GM19035 (cell line): ENCODE data around the gene ZNF346.
"Not testable (repeated sequence)": the region's sequence is repeated elsewhere in the genome, so short reads cannot be mapped to it uniquely, and the experiment has no call there.

ENCODE experiments used
- ATAC-seq: cut with Tn5 transposase; IDR thresholded peaks from one replicate; pipeline ENCODE4 v1.9.1; 2021; ENCODE audit not compliant: unreplicated experiment

Gene ZNF346, protein sequence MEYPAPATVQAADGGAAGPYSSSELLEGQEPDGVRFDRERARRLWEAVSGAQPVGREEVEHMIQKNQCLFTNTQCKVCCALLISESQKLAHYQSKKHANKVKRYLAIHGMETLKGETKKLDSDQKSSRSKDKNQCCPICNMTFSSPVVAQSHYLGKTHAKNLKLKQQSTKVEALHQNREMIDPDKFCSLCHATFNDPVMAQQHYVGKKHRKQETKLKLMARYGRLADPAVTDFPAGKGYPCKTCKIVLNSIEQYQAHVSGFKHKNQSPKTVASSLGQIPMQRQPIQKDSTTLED

DNA sequence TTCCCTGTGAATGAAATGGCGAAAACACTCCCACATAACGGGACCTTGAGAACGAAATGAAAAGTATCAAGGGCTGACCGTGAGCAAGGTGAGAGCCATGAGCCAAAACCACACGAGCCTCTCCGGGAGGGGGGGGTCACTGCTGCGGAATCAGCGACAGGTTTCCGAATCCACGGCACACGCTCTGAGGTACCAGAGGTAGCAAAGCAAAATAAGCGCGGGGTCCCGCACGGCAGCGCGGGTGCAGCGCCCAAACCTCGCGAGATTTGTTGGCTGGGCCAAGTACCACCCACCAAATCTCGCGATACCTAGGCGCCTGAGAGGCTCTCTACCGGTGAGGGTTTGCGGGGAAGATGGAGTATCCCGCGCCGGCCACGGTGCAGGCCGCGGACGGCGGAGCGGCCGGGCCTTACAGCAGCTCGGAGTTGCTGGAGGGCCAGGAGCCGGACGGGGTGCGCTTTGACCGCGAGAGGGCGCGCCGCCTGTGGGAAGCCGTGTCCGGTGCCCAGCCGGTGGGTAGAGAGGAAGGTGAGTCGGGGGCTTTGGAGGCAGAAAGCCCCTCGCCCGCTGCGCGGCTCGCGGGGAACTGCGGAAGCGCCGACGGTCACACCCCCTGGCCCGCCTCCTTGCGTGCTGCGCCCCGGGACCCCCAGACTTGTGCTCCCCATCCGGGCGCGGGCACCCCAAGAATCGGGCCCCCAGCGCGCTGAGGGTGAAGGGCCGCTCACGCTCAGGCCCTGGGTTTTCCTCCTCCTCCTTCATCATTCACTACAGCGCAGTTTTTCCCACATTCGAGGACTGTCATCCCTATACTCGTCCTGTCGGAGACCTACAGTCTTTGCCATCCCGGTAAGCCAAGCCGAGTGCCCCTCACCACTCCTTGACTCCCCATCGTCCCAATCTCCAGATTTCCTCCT, at the start of gene ZNF346:
TSS of gene ZNF346 (plus strand) at position 311 of the 917 bp plus-strand sequence. CDS start at position 354, 43 bp downstream.
- peak; percentile 84 for ATAC-seq

DNA sequence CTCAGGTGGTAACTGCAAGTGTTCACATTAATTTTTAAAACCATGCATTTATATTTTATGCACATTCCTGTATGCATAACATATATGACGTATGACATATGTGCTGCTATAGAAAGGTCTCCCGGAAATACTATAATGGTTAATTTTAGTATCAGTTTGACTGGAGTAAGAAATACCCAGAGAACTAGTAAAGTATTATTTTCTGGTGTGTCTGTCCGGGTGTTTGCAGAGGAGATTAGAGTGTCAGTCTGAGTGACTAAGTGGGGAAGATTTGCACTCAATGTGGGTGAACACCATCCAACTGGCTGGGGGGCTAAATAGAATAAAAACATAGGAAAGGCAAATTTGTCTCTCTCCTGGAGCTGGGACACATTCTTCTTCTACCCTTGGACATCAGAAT, 42.8 kb upstream of the ZNF346 start:
- ATAC-seq = no peak

DNA sequence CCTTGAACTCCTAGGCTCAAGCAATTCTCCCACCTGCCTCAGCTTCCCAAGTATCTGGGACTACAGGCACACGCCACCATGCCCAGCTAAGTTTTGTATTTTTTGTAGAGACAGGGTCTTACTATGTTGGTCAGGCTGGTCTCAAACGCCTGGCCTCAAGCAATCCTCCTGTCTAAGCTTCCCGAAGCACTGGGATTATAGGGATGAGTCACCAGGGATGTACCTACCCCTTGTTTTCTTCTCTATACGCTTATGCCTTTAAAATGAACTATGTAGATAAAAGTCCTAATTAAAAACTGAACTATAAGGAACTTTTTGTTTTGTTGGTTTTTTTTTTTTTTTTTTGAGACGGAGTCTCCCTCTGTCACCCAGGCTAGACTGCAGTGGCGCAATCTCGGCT, 41.7 kb upstream of the ZNF346 start:
- ATAC-seq = no peak

DNA sequence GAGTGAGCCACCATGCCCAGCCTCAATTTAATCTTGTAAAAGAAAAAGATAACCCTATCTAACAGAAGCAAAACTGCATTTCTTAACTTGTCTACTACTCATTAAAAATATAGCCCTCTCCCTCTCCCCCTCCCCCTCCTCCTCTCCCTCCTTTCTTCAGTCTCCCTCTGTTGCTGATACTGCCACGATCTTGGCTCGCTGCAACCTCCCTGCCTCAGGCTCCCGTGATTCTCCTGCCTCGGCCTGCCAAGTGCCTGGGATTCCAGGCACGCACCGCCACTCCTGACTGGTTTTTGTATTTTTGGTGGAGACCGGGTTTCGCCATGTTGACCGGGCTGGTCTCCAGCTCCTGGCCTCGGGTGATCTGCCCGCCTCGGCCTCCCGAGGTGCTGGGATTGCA, 39.4 kb upstream of the ZNF346 start:
- not testable (repeated sequence) for ATAC-seq

DNA sequence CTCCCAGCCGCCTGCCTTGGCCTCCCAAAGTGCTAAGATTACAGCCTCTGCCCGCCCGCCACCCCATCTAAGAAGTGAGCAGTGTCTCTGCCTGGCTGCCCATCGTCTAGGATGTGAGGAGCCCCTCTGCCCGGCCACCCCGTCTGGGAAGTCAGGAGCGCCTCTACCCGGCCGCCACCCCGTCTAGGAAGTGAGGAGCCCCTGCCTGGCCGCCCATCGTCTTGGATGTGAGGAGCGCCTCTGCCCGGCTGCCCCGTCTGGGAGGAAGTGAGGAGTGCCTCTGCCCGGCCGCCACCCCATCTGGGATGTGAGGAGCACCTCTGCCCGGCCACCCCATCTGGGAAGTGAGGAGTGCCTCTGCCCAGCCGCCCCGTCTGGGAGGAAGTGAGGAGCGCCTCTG, 38.9 kb upstream of the ZNF346 start:
- ATAC-seq = not testable (repeated sequence)

DNA sequence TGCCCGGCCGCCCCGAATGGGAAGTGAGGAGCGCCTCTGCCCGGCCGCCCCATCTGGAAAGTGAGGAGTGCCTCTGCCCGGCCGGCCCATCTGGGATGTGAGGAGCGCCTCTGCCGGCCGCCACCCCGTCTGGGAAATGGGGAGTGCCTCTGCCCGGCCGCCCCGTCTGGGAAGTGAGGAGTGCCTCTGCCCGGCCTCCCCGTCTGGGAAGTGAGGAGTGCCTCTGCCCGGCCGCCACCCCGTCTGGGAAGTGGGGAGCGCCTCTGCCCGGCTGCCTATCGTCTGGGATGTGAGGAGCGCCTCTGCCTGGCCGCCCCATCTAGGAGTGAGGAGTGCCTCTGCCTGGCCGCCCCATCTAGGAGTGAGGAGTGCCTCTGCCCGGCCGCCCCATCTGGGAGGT, 38.3 kb upstream of the ZNF346 start:
- ATAC-seq = not testable (repeated sequence)

DNA sequence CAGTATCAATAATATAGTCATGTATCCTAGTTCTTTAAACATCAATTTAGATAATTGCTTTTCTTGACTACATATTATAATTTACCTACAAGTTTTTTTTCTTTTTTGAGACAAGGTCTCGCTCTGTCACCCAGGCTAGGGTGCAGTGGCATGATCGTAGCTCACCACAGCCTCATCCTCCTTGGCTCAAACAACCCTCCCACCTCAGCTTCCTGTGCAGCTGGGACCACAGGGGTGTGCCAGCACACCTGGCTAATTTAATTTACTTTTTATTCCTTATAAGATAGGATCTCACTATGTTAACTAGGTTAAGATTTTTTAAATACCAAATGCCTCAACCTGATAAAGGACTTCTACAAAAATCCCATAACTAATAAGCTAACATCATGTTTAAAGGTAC, 37.0 kb upstream of the ZNF346 start:
- ATAC-seq = no peak

DNA sequence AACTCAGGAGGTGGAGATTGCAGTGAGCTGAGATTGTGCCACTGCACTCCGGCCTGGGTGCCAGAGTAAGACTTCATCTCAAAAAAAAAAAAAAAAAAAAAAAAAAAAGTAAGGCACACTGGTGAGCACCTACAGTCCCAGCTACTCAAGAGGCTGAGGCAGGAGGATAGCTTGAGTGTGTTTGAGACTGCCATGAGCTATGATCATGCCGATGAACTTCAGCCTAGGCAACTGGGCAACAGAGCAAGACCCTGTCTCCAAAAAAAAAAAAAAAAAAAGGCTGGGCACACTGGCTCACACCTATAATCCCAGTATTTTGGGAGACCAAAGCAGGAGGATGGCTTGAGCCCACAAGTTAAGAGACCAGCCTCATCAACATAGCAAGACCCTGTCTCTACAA, 36.2 kb upstream of the ZNF346 start:
- no peak for ATAC-seq

DNA sequence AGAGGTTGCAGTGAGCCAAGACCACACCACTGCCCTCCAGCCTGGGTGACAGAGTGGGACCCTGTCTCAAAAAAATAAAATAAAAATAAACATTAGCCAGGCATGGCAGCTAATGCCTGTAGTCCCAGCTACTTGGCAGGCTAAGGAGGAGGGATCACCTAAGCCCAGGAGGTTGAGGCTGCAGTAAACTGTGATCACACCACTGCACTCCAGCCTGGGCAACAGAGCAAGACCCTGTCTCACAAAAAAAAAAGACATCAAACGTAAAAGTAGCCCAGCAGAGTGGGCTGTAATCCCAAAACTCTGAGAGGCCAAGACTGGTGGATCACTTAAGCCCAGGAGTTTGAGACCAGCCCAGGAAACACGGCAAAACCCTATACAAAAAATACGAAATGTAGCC, 34.9 kb upstream of the ZNF346 start:
- ATAC-seq = no peak

DNA sequence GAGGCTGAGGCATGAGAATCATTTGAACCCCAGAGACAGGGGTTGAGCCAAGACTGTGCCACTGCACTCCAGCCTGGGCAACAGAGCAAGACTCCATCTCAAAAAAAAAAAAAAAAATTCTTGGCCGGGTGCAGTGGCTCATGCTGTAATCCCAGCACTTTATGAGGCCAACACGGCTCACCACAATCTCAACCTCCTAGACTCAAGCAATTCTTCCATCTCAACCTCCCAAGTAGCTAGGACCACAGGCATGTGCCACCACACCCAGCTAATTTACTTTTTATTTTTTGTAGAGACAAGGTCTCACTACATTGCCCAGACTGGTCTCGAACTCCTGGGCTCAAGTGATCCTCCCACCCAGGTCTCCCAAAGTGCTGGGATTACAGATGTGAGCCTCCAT, 29.4 kb upstream of the ZNF346 start:
- ATAC-seq = not testable (repeated sequence)

DNA sequence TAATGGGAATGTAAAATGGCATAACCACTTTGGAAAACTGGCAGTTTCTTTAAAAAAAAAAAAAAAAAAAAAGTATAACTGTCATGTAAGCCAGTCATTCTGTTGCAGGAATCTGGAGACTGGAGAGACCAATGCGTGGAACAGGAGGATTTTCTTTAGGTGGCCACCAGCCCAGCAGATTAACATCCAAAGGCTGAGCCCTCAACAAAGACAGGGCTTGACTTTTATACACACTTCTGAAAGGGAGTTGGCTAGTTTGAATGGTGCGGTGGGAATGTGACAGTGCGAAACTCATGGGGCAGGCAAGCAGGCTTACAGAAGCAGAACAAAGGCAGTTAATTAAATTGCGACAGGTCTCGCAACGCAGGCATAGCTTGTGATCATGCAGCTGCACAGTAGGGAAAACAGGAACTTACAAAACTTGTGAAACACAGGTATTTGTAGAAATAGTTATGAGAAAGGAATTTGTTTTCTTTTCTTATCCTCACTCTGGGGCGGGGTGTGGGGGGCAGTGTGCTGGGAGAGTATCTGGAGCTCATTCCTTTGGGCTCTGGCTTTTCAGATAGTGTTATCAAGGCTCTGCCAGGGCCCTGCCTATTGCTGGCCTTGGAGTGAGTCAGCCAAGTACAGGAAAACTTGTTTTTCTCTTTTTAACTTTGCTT, 27.9 kb upstream of the ZNF346 start:
- ATAC-seq = no peak

DNA sequence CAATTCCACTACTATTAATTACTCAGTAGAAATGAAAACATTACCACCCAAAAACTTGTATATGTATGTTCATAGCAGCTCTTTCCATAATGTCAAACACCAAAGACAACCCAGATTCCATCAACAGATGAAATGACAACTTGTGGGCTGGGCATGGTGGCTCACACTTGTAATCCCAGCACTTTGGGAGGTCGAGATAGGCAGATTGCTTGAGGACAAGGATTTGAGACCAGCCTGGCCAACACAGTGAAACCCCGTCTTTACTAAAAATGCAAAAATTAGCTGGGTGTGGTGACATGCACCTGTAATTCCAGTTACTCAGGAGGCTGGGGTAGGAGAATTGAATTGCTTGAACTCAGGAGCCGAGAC, 27.4 kb upstream of the ZNF346 start:
- no peak for ATAC-seq

DNA sequence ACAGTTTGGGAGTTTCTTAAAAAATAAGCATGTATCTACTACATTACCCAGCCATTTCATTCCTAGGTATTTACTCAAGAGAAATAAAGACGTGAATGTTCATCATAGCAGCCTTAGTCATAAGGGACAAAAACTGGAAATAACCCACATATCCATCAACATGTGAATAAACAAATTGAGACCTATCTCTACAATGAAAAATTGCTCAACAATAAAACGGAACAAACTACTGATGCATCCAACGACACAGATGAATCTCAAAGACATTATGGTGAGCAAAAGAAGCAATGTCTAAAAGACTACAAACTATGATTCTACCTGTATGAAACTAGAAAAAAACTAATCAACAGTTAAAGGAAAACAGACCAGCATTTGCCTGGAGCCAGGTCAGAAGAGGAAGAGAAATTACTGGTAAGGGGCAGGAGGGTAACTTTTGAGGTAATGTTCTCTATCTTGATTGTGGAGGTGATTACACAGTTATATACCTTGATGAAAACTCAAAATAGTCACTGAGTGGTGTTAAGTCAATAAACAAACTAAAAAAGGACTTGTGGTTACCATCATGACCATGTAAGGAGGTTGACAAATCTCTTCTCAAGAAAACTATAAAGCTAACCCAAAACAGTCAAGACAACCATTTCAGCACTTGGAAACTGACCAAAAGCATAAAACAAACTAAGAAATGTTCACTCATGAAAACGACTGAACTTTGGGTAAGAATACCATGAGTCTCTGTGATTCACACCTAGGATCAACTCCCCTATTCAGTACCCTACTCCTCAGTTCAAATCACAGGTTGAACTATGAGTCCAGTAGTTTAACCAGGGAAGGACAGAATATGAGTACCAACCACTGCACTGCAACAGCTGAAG, 26.4 kb upstream of the ZNF346 start:
- no peak for ATAC-seq

DNA sequence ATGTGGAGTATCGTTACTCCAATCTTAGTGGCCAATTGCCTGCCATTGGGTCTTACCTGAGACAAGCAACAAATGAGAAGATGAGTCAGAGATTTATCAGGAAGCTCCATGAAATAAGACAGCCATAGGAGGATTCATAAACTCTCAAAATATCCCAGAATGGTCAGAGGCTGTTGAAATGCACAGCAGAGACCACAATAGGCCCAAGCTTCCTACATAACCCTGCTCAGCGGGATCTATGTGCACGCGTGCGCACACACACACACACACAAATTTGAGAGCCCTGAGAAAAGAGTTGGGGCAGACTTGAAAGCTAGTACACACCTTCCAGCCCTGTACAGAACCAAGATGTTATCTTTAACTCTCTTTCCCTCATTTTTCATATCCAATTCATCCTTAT, 25.7 kb upstream of the ZNF346 start:
- no peak for ATAC-seq

DNA sequence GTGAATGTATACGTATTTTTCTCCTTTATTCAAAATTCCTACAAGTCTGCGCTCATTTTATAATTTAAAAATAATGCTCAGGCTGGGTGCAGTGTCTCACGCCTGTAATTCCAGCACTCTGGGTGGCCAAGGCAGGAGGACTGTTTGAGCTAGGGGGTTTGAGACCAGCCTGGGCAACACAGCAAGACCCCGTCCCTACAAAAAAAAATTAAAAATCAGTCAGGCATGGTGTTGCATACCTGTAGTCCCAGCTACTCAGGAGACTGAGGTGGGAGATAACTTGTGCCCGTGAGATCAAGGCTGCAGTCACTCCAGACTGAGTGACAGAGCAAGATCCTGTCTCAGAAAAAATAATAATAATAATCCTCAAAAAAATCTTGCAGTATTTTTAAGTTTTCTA, 23.7 kb upstream of the ZNF346 start:
- ATAC-seq = no peak

DNA sequence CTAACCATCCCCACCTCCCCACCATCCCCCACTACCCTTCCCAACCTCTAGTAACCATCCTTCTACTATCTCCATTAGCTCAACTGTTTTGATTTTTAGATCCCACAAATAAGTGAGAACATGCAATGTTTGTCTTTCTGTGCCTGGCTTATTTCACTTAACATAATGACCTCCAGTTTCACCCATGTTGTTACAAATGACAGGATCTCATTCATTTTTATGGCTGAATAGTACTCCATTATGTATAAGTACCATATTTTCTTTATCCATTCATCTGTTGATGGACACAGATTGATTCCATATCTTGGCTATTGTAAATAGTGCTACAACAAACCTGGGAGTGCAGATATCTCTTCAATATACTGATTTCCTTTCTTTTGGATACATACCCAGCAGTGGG, 23.0 kb upstream of the ZNF346 start:
- not testable (repeated sequence) for ATAC-seq

DNA sequence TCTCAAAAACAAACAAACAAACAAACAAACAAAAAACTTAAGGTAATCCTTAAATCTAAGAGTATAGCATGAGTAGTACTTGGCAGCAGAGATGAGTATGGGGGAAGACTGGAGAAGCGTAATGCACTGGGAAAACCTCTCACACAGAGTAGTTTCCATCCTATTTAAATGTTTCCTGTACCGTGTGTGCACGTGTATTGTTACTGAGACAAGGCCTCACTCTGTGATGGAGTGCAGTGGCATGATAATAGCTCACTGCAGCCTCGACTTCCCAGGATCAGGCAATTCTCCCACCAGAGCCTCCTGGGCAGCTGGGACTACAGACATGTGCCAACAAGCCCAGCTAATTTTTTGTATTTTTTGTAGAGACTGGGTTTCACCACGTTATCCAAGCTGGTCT, 18.8 kb upstream of the ZNF346 start:
- ATAC-seq = no peak

DNA sequence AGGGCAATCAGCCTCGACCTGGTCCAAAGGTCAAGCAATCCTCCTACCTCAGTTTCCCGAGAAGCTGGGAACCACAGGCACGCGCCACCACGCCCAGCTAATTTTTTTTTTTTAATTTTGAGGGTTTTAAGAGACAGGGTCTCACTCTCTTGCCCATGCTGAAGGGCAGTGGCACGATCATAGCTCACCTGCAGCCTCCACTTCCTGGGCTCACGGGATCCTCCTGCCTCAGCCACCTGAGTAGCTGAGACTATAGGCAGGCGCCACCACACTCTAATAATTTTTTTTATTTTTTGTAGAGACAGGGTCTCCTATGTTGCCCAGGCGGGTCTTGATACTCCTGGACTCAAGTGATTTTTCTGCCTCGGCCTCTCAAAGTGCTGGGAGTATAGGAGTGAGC, 17.5 kb upstream of the ZNF346 start:
- ATAC-seq = no peak

DNA sequence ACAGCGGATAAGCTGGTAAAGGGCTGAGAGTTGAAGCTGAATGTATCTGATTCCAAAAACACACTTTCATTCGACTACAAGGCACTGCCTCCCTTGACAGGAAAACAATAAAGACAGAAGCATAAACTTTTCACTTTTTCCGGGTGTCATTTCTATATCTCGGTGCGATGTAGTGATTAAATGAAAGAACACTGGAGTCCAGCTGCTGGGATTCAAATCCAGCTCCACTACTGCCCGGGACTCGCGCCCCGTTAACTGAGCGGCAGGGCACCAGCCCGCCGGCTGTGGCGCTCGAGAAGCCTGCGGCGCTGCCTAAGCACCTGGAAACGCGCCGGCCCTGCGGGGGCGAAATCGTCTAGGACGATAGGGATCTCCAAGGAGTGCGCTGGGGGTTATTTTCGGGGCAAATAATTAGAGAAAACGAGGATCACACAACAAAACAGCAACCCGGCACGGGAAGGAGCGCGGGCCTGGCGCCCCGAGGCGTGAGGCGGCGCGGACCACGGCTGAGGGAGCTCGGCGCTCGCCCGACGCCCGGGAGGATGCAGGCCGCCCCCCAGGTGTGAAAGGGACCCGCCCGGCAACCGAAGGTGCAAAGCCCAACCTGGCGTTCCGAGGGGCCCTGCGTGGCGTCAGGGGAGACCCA, 16.8 kb upstream of the ZNF346 start:
- peak; percentile 54 for ATAC-seq

DNA sequence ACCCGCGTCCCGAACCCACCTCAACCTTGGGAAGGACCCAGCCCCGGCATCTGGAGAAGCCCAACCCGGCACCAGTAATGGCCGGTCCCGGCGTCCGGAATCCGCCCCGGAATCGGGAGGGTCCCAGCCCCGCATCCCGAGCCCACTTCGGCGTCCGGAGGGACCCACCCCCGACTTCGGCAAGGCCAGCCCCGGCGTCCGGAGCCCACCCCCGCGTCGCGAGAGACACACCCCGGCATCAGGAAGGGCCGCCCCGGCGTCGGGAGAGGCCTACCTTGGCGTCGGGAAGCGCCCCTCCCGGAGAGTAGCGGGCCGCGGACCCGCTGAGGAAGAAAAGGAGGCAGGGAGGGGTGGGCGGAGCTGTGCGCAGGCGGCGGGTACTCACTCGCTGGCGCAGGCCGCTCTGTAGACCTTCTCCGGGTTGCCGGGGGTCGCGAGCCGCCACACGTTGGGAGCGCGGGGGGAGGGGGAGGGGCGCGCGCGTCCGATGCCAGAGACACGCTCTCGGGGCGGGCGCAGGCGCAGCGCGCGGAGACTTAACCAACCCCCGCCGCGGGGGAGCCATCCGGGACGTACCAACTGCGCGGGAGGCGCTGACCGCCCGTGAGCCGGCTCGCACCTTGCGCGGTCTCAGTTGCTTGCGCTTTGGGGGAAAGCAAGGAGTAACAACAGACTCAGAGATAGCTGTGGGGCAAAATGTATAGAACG, 16.1 kb upstream of the ZNF346 start, which contains the start of gene UIMC1:
TSS of gene UIMC1 (minus strand) at position 515 of the 708 bp plus-strand sequence. CDS start 24,164 bp downstream, outside the sequence.
- ATAC-seq = peak; percentile 72
